Thoracic aorta (tissue), 2 donors: ENCODE results near the gene RRBP1. TPM values are rescaled to one million over a fixed set of nuclear protein-coding genes. Genes with fewer than 3 reads are reported as not detected.

Experiments
- ATAC-seq: fragments of 150-250 bp; one replicate; pipeline ENCODE4 v1.8.0; 2017; ENCODE audit warnings: low read depth; ENCODE audit not compliant: insufficient number of reproducible peaks, low FRiP score
- DNase-seq: peaks from one replicate; pipeline ENCODE4 v3.0.0-alpha.2; 2020; ENCODE audit warnings: low spot score
- H3K27ac ChIP-seq, 2 donors: fragments of 200-600 bp; sonication (generic); 1 replicate in 1 of 2; 2 replicates in 1 of 2; pipeline ENCODE4 v1.5.1; 2016; ENCODE audit warnings: mild to moderate bottlenecking in 2 of 2, moderate library complexity in 2 of 2
- H3K27me3 ChIP-seq: fragments of 200-600 bp; sonication (generic); replicated peaks from 2 replicates; pipeline ENCODE4 v1.6.0; 2016; ENCODE audit warnings: mild to moderate bottlenecking; ENCODE audit not compliant: insufficient read depth
- H3K36me3 ChIP-seq: fragments of 200-600 bp; sonication (generic); one replicate; pipeline ENCODE4 v1.5.1; 2016
- H3K4me1 ChIP-seq, 2 donors: fragments of 200-600 bp; sonication (generic); 1 replicate in 1 of 2; 2 replicates in 1 of 2; pipeline versions ENCODE4 v1.5.1 to v1.6.0; 2016; ENCODE audit warnings: low read depth in 2 of 2, mild to moderate bottlenecking in 1 of 2; ENCODE audit not compliant: control insufficient read depth in 1 of 2
- H3K4me3 ChIP-seq: fragments of 200-600 bp; sonication (generic); 2 replicates; pipeline ENCODE4 v1.5.1; 2016; ENCODE audit warnings: mild to moderate bottlenecking
- H3K9me3 ChIP-seq: fragments of 200-600 bp; sonication (generic); 2 replicates; pipeline ENCODE4 v1.5.1; 2016
- CTCF ChIP-seq: fragments of 200-600 bp; sonication (generic); IDR thresholded peaks from one replicate; pipeline ENCODE4 v1.5.1; 2019; ENCODE audit warnings: antibody characterized with exemption
- total RNA-seq, 2 donors: library from RNA; depleted of rRNA; stranded (reverse); fragments of >200 nt; gene quantifications; one replicate each; pipeline versions ENCODE4 v1.1.0 to v1.2.3, GENCODE V29; 2016

RRBP1 gene
- total RNA-seq, 2 donors from 2014 or later, result 113 to 163 TPM

GRCh38 chr20:17667445-17667844, 14.6 kb downstream of the RRBP1 start:
- no peaks in the 10 kb centered on the region for H3K27me3 ChIP-seq
- H3K27ac ChIP-seq, result no peak overlapping the region
- H3K4me1 ChIP-seq, result peaks cover 17 to 42% of the 10 kb centered on the region in 2 donors
- TF ChIP-seq CTCF, result no peak
- DNase-seq (no peak), ATAC-seq (no peak)
- H3K36me3 ChIP-seq, result no peaks in the 10 kb centered on the region
- H3K4me3 ChIP-seq, result no peak overlapping the region
- H3K9me3 ChIP-seq, result no peaks in the 10 kb centered on the region

DNA sequence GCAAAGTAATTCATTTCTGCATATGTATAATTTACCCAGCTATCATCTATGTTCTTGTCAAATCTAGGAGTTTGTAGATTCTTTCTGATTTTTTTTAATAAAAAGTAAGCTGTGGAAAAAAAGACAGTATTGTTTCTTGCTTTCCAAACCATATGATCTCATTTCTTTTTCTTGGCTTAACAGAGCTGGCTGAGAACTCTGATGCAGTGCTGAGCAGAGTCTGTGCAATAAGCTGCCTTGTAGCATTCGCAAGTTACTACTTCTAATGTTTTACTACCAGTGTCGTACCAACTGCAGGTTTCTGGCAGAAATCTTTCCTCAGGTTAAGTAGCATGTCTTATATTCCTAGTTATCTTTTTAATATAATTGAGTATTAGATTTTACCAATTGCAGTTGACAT, 15.6 kb downstream of the RRBP1 start:
- Histone ChIP-seq H3K36me3 (no peaks in the 10 kb centered on the region), H3K27me3 (no peaks in the 10 kb centered on the region), H3K27ac (peak overlapping the region in 1 of 2 donors; percentile 32), H3K4me1 (peaks cover 20 to 46% of the 10 kb centered on the region in 2 donors), H3K9me3 (no peaks in the 10 kb centered on the region), H3K4me3 (no peak overlapping the region)
- ATAC-seq (peak; percentile 85), DNase-seq (no peak)
- TF ChIP-seq CTCF, result no peak

DNA sequence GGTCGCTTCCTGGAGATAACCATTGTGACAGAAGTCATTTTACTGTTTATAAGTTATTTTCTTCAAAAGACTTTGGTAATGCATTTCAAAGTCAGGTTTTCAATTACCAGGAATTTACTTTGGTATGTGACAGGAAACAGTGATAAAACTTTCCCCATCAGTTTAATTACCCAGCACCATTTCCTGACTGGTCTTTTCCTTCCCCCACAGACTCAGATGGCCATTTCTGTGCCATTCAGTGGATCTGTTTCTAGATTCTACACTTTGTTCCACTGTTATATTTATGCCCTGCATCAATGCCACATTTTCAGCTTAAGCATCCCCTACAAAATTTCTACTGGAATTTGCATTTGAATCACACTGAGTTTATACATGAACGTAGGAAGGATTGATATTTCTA, 16.3 kb downstream of the RRBP1 start:
- TF ChIP-seq CTCF, result no peak
- peaks cover 27 to 53% of the 10 kb centered on the region in 2 donors for H3K4me1 ChIP-seq
- peak overlapping the region in 1 of 2 donors; percentile 32 for H3K27ac ChIP-seq
- no peak for DNase-seq
- no peaks in the 10 kb centered on the region for H3K9me3 ChIP-seq
- ATAC-seq, result no peak
- H3K4me3 ChIP-seq, result no peak overlapping the region
- no peaks in the 10 kb centered on the region for H3K27me3 ChIP-seq
- H3K36me3 ChIP-seq, result no peaks in the 10 kb centered on the region

GRCh38 chr20:17664025-17664633, 17.9 kb downstream of the RRBP1 start:
- H3K27ac ChIP-seq, result no peak overlapping the region
- no peaks in the 10 kb centered on the region for H3K27me3 ChIP-seq
- ATAC-seq, result no peak
- H3K4me1 ChIP-seq, result peaks cover 27 to 59% of the 10 kb centered on the region in 2 donors
- no peak overlapping the region for H3K4me3 ChIP-seq
- no peak for TF ChIP-seq CTCF
- H3K9me3 ChIP-seq, result no peaks in the 10 kb centered on the region
- peaks cover 2% of the 10 kb centered on the region for H3K36me3 ChIP-seq
- DNase-seq, result no peak

DNA sequence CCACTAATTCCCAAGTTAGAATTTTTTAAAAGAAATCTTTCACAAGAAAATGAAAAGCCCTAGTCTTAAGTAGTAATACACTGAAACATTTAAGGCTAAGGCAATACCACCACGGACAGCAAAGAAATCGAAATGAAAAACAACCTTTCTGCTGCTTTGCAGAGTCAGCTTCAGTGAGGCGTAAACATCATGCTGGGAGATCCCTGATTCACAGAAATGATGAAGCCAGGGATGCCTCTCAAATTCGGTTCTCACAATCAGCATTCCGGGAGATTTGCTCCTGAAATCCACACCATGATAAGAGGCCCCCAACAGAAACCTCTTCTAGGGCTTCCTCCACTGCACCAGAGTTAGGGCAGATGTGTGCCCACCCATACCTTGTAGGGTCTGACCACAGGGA, 18.6 kb downstream of the RRBP1 start:
- Histone ChIP-seq H3K27ac (no peak overlapping the region), H3K9me3 (no peaks in the 10 kb centered on the region), H3K4me1 (peaks cover 27 to 59% of the 10 kb centered on the region in 2 donors), H3K36me3 (peaks cover 6% of the 10 kb centered on the region), H3K27me3 (no peaks in the 10 kb centered on the region), H3K4me3 (no peak overlapping the region)
- no peak for TF ChIP-seq CTCF
- DNase-seq (no peak), ATAC-seq (no peak)
